Mammary epithelial cell (primary cell): ENCODE results near the gene SYNGR4.

Experiments used
- CTCF ChIP-seq, 2 donors: IDR thresholded peaks in 1 of 2; conservative IDR thresholded peaks in 1 of 2; 2 replicates each; pipeline ENCODE4 v1.5.1; 2011 to 2012; ENCODE audit warnings: inconsistent platforms in 2 of 2, low read length in 2 of 2, mild to moderate bottlenecking in 2 of 2, control low read depth in 1 of 2, low read depth in 1 of 2; ENCODE audit not compliant: insufficient read depth in 1 of 2; ENCODE audit errors: extremely low read depth in 1 of 2
- EZH2 ChIP-seq: IDR thresholded peaks from 2 replicates; pipeline ENCODE4 v1.6.1; 2012; ENCODE audit warnings: low read length, inconsistent platforms, borderline replicate concordance

DNA sequence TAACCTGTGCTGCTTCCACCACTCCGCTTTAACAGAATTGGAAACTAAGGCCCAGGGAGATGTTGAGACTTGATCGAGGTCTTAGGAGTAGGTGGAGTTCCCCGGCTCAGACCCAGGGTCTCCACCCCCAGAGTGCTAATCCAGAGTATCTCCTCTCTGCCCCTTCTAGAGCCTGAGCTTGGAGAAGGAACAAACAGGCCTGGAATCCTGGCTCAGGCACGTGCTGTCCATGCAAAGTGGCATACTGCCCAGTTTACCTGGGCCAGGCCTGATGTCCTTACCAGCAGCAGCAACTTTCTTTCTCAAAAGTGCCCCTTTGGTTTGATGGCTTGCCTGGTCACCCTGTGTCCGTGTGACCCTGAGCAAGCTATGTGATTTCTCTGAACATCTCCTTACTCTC lies 3.7 kb downstream of the SYNGR4 start:
- TF ChIP-seq EZH2 (no peak), CTCF (conservative IDR thresholded peaks at IDR 0.05 in 1 of 2, IDR thresholded peaks at IDR 0.05 in 1 of 2; ENCODE audit: extremely low read depth in 1 of 2, insufficient read depth in 1 of 2, low read depth in 1 of 2, low read length in 2 of 2) (no peak)
